Central memory CD8-positive, alpha-beta T cell (primary cell): ENCODE measurements around the gene STRIP2.

Experiments used
- ATAC-seq: fragments of 150-1000 bp; cut with Tn5 transposase; replicated peaks from 2 replicates; pipeline ENCODE4 v1.10.0; 2022; ENCODE audit warnings: mild to moderate bottlenecking, moderate FRiP score, moderate number of reproducible peaks; ENCODE audit not compliant: poor library complexity, severe bottlenecking; ENCODE audit errors: extremely low read depth
- DNase-seq, 2 donors: peaks; one replicate each; pipeline ENCODE4 v3.0.0; 2021; ENCODE audit warnings: low spot score in 2 of 2
- H3K27ac Mint-ChIP-seq: one replicate; pipeline ENCODE4 v1.8.0; 2022; ENCODE audit warnings: low read depth, mild to moderate bottlenecking, moderate library complexity, mixed read lengths
- H3K27me3 Mint-ChIP-seq: one replicate; pipeline ENCODE4 v1.8.0; 2022; ENCODE audit warnings: mixed read lengths
- H3K36me3 Mint-ChIP-seq: one replicate; pipeline ENCODE4 v1.8.0; 2022; ENCODE audit warnings: mild to moderate bottlenecking, moderate library complexity, mixed read lengths; ENCODE audit not compliant: insufficient read depth
- H3K4me1 Mint-ChIP-seq: one replicate; pipeline ENCODE4 v1.8.0; 2022; ENCODE audit warnings: mixed read lengths
- H3K4me3 Mint-ChIP-seq: one replicate; pipeline ENCODE4 v1.8.0; 2022; ENCODE audit warnings: mild to moderate bottlenecking, moderate library complexity, mixed read lengths
- H3K9me3 Mint-ChIP-seq: one replicate; pipeline ENCODE4 v1.8.0; 2022; ENCODE audit warnings: mixed read lengths

Gene STRIP2, protein sequence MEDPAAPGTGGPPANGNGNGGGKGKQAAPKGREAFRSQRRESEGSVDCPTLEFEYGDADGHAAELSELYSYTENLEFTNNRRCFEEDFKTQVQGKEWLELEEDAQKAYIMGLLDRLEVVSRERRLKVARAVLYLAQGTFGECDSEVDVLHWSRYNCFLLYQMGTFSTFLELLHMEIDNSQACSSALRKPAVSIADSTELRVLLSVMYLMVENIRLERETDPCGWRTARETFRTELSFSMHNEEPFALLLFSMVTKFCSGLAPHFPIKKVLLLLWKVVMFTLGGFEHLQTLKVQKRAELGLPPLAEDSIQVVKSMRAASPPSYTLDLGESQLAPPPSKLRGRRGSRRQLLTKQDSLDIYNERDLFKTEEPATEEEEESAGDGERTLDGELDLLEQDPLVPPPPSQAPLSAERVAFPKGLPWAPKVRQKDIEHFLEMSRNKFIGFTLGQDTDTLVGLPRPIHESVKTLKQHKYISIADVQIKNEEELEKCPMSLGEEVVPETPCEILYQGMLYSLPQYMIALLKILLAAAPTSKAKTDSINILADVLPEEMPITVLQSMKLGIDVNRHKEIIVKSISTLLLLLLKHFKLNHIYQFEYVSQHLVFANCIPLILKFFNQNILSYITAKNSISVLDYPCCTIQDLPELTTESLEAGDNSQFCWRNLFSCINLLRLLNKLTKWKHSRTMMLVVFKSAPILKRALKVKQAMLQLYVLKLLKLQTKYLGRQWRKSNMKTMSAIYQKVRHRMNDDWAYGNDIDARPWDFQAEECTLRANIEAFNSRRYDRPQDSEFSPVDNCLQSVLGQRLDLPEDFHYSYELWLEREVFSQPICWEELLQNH

DNA sequence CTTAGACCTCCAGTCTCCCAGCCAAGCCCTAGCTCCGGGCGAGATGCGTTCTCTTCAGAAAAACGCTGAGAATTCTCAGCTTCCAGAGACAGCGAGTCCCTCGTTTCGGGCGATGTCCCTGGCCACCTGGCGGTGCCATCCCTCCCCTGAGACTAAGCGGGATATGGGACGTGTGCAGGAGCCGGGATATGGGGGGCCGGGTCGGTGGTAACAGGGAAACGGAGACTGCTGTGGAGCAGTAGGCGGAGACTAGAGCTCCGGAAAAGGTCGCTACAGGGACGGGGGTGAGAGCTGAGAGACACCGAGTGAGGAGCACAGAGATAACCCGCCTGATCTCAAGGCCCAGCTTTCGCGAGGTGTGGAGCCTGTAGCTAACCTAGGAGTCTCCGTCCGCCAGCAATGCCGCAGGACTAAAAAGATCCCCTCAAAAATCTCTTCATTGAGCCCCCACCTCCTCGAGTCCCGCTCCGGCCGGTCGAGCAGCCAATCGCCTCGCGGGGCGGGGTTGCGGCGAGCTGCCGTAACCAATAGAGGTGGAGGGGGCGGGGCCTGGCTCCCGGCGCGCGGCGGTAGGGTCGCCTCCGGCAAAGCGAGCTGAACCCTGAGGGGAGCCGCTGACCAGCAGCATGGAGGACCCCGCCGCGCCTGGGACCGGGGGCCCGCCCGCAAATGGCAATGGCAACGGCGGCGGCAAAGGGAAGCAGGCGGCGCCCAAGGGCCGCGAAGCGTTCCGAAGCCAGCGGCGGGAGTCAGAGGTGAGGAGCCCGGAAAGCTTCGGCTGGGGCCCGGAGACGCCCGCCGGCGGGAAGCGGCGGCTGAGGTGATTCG is at the start of gene STRIP2:
TSS of gene STRIP2 (plus strand) at position 586 of the 828 bp plus-strand sequence. CDS start at position 627, 41 bp downstream.
- Mint-ChIP-seq H3K36me3 (peaks cover 8% of the 10 kb centered on the region), H3K4me3 (peak within 1 kb of the TSS; percentile 93), H3K4me1 (peaks cover 21% of the 10 kb centered on the region), H3K27me3 (peaks cover 36% of the 10 kb centered on the region), H3K27ac (peak within 1 kb of the TSS; percentile 85), H3K9me3 (no peaks in the 10 kb centered on the region)
- peak; percentile 74 to 78 for DNase-seq
- ATAC-seq, result peak; percentile 92

DNA sequence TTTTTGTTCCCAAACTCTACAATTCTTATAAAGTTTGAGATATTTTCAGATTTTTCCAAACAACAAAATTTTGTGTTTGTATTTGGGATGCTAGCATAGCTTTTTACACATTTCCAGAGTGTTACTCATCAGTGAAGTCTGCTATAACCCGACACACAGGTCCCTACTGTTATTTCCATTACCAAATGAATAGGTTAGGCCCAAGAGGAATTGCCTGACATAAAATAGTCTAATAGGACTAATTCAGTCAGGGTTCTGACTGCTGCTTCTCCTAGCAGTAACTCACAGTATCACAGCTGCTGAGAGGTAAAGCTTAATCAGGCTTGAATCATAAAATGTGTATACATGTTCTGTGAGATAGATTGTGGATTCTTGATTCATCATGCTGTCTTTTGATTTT is 49.1 kb upstream of the STRIP2 start:
- no peaks in the 10 kb centered on the region for H3K9me3 Mint-ChIP-seq
- H3K27ac Mint-ChIP-seq, result no peak overlapping the region
- peaks cover 5% of the 10 kb centered on the region for H3K4me1 Mint-ChIP-seq
- H3K27me3 Mint-ChIP-seq, result no peaks in the 10 kb centered on the region
- no peak for ATAC-seq
- H3K36me3 Mint-ChIP-seq, result peaks cover 3% of the 10 kb centered on the region
- no peak overlapping the region for H3K4me3 Mint-ChIP-seq
- no peak for DNase-seq

DNA sequence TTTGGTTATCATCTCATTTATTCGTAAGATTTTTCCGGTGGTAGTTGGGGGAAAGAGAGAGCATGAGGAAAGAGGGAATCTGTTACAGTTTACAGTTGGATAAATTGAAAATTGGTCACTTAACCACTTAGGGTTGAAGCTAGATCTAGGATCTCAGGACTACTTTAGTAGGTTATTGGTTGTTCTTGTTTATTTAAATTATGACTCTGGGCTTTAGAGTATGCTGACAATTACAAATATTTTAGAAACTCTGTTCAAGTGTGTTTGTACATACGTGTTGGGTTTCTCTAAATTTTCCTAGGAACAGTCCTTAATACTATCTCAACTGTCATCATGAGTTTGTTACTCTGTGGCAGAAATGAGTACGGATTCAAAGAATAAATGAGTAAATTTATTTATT is 48.6 kb upstream of the STRIP2 start:
- Mint-ChIP-seq H3K4me1 (peaks cover 5% of the 10 kb centered on the region), H3K36me3 (peaks cover 4% of the 10 kb centered on the region), H3K27me3 (no peaks in the 10 kb centered on the region), H3K9me3 (no peaks in the 10 kb centered on the region), H3K4me3 (no peak overlapping the region), H3K27ac (no peak overlapping the region)
- ATAC-seq (no peak), DNase-seq (no peak)

DNA sequence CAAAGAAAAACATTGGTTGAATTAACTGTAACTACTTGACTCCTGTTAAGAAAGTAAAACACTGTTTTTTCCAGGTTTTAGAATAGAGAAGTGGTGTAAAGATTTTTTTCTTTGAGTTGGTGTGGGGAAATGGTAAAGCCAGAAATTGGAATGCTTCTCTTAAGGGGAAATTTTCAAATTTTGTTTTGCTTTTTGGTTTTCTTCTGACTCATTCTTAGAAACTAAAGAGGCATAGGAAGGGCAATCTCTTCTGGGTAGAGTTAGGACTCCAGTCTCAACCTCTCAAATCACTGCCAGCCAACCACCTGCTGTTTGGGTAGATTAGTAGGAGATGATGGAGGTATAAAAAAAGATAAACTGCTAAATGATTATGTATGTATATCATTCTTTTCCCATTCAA is 47.7 kb upstream of the STRIP2 start:
- Mint-ChIP-seq H3K27me3 (no peaks in the 10 kb centered on the region), H3K36me3 (peaks cover 4% of the 10 kb centered on the region), H3K27ac (no peak overlapping the region), H3K4me1 (peaks cover 5% of the 10 kb centered on the region), H3K4me3 (no peak overlapping the region), H3K9me3 (no peaks in the 10 kb centered on the region)
- DNase-seq, result no peak
- ATAC-seq, result no peak

DNA sequence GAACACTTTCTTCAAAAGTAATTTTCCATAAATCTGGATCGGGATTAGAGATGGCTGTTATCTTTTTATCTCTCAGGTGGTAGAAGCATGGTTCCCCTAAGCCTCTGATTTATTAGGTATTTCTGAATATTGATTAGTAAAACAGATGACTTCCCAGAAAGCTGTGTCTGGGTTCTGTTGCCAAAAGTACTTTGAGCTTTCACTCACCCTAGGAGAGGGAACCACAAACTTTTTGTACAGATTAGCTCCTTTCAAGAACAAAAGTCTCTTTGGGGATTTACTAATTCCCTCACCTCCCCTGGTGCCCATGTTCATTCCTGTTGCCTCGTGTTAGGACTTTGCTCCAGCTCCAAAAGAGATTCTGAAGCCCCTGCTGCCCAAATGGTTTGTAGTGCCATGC is 46.7 kb upstream of the STRIP2 start:
- no peak overlapping the region for H3K4me3 Mint-ChIP-seq
- ATAC-seq (no peak), DNase-seq (no peak)
- peaks cover 5% of the 10 kb centered on the region for H3K36me3 Mint-ChIP-seq
- no peak overlapping the region for H3K27ac Mint-ChIP-seq
- H3K27me3 Mint-ChIP-seq, result no peaks in the 10 kb centered on the region
- H3K9me3 Mint-ChIP-seq, result no peaks in the 10 kb centered on the region
- no peaks in the 10 kb centered on the region for H3K4me1 Mint-ChIP-seq

DNA sequence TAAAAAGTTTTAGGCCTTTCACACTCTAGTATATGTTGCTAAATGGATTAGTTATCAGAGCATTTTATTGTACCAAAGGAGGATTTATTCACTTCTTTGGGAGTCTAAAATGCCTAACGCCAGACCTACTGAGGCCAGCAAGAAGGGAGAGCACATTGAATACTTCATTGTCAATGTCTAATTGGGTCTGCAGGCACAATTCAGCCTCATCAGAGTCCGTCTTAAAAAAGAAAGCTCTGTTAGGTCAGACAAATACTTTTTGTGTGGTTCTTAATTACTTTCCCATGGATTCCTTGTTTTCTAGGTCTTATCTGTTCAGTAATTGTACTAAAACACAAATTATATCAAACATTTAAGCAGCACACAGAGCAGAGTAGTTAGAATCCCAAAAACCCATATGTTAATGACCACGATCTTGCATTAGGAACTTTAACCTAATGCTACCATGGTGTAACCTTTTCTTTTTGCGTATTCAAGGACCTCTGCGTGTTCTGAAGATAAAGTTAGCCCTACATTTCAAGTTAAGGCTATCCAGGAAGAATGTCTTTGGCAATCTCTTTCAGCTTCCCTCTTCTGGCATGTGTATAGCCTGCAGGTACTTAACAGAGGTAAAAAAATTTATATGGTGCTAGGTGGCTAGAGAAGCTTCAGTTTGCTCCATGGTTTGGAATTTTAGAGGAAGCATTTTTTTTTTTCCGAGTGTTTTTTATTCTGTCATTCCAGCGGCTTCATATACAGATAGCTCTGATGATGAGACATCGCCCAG is 45.7 kb upstream of the STRIP2 start:
- H3K4me3 Mint-ChIP-seq, result no peak overlapping the region

DNA sequence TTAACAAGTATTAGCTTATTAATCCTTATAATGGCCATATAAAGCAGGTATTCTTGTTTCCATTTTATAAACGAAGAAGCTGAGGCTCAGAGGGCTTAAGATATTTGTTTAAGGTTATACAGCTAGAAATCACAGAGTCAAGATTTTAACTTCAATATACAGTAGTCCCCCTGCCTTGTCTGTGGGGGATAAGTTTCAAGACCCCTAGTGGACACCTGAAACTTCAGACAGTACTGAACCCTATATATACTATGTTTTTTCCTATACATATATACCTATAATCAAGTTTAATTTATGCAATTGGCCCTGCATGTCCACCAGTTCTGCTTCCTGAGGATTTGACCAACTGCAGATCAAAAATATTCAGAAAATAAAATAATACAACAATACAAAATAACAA is 44.4 kb upstream of the STRIP2 start:
- H3K27ac Mint-ChIP-seq, result no peak overlapping the region
- no peaks in the 10 kb centered on the region for H3K27me3 Mint-ChIP-seq
- no peak for ATAC-seq
- no peak for DNase-seq
- peaks cover 7% of the 10 kb centered on the region for H3K36me3 Mint-ChIP-seq
- no peaks in the 10 kb centered on the region for H3K4me1 Mint-ChIP-seq
- H3K9me3 Mint-ChIP-seq, result no peaks in the 10 kb centered on the region
- no peak overlapping the region for H3K4me3 Mint-ChIP-seq

More for the DNA sequence above, 45.7 kb upstream of the STRIP2 start:
- H3K36me3 Mint-ChIP-seq, result peaks cover 5% of the 10 kb centered on the region
- H3K4me1 Mint-ChIP-seq, result no peaks in the 10 kb centered on the region
- H3K27ac Mint-ChIP-seq, result no peak overlapping the region
- DNase-seq, result no peak
- H3K27me3 Mint-ChIP-seq, result no peaks in the 10 kb centered on the region
- ATAC-seq, result no peak
- no peaks in the 10 kb centered on the region for H3K9me3 Mint-ChIP-seq

DNA sequence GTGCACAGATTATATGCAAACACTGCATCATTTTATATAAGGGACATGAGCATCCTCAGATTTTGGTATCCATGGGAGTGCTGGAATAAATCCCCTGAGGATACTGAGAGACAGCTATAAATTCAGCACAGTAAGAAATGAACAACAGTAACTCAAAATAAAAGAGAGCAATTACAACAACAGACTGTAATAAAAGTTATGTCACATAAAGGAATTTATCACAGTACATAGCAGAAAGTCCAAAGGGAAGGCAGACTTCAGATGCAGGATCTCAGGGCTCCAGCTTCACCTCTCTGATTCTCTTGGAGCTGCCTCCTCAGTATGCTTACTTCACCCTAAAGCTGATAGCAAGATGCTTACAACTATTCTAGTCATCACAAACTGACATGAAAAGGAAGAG is 43.9 kb upstream of the STRIP2 start:
- Mint-ChIP-seq H3K9me3 (no peaks in the 10 kb centered on the region), H3K4me3 (no peak overlapping the region), H3K27ac (no peak overlapping the region), H3K4me1 (no peaks in the 10 kb centered on the region), H3K36me3 (peaks cover 5% of the 10 kb centered on the region), H3K27me3 (no peaks in the 10 kb centered on the region)
- DNase-seq (no peak), ATAC-seq (no peak)

DNA sequence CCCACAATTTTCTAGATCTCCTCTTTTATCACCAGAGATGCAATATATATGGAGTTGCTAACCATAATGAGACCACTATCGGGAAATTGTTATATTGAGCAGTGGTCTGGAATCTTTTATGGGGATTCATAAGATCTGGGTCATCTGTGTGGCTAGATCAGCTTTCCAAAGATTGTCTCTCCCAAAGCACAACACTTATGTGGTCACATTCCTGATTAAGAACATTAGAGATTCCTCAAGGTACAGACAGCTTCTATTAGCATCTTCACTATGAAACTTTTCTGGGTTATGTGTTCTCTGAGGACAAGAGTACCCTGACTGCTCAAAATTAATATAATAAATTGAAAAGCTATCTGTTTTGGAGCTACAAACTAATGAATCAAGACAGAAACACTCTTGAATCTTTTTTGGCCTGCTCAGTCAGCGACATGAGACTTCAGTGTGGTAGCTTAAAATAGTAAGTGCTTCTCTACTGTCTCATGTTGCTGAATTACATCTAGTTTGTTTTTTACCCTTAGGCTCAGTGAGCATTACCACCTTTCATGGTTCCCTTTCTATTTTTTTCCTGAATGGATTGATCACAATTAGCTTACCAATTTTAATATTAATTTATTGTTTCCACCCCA is 42.6 kb upstream of the STRIP2 start:
- no peak overlapping the region for H3K27ac Mint-ChIP-seq
- no peaks in the 10 kb centered on the region for H3K27me3 Mint-ChIP-seq
- peaks cover 5% of the 10 kb centered on the region for H3K36me3 Mint-ChIP-seq
- no peak for ATAC-seq
- no peak overlapping the region for H3K4me3 Mint-ChIP-seq
- no peaks in the 10 kb centered on the region for H3K9me3 Mint-ChIP-seq
- DNase-seq, result no peak
- no peaks in the 10 kb centered on the region for H3K4me1 Mint-ChIP-seq

DNA sequence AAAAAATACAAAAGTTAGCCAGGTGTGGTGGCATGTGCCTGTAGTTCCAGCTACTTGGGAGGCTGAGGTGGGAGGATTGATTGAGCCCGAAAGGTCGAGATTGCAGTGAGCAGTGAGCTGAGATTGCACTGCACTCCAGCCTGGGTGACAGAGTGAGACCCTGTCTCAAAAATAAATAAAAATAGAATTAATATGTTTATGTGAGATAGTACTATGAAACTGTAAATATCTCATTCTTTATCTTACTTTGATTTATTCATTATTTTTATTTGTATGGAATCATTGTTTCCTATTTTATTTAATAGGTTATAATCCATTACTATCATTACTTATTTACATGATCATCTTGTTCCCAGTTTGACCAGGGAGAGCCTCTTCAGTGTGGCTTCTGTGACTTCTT is 41.0 kb upstream of the STRIP2 start:
- Mint-ChIP-seq H3K4me1 (no peaks in the 10 kb centered on the region), H3K4me3 (no peak overlapping the region), H3K27me3 (no peaks in the 10 kb centered on the region), H3K27ac (no peak overlapping the region), H3K36me3 (peaks cover 5% of the 10 kb centered on the region), H3K9me3 (no peaks in the 10 kb centered on the region)
- ATAC-seq (no peak), DNase-seq (no peak)

DNA sequence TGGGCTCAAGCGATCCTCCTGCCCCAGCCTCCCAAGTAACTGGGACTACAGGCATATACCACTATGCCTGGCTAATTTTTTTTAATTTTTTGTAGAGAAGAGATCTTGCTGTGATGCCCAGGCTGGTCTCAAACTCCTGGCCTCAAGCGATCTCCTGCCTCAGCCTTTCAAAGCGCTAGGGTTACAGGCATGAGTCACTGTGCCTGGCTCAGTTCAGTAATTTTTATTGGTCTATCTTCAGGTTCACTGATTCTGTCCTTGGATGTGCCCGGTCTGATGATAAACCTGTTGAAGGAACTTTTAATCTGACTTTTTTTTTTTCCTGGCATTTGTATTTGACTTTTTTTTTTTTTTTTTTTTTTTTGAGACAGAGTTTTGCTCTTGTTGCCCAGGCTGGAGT is 40.1 kb upstream of the STRIP2 start:
- DNase-seq, result no peak
- Mint-ChIP-seq H3K9me3 (no peaks in the 10 kb centered on the region), H3K36me3 (peaks cover 8% of the 10 kb centered on the region), H3K27ac (no peak overlapping the region), H3K4me3 (no peak overlapping the region), H3K4me1 (no peaks in the 10 kb centered on the region), H3K27me3 (no peaks in the 10 kb centered on the region)
- no peak for ATAC-seq
